Mesenchymal stem cell (in vitro differentiated cells and primary cell): ENCODE data around the gene MAT1A.
A peak's percentile ranks its signal among the peaks of the same experiment; 100 is the strongest.

ENCODE experiments used
- DNase-seq: peaks from one replicate; pipeline ENCODE4 v3.0.0-alpha.2; 2013
- H2AFZ ChIP-seq: one replicate; pipeline ENCODE4 v1.6.1; 2013; ENCODE audit warnings: low read depth, mild to moderate bottlenecking, control low read depth, inconsistent platforms, low read length, moderate library complexity
- H2AK5ac ChIP-seq: 2 replicates; pipeline ENCODE4 v1.6.1; 2013; ENCODE audit warnings: low read length, moderate library complexity, mild to moderate bottlenecking, inconsistent platforms; ENCODE audit not compliant: severe bottlenecking
- H2BK120ac ChIP-seq: one replicate; pipeline ENCODE4 v1.6.1; 2013; ENCODE audit warnings: low read depth, mild to moderate bottlenecking, inconsistent platforms, low read length, moderate library complexity
- H2BK12ac ChIP-seq, 2 experiments: one replicate each; pipeline ENCODE4 v1.6.1; 2013; ENCODE audit warnings: inconsistent platforms in 2 of 2, low read length in 2 of 2, mild to moderate bottlenecking in 2 of 2, moderate library complexity in 2 of 2, control low read depth in 1 of 2
- H2BK15ac ChIP-seq: one replicate; pipeline ENCODE4 v1.6.1; 2013; ENCODE audit warnings: mild to moderate bottlenecking, low read depth, inconsistent platforms; ENCODE audit not compliant: poor library complexity, severe bottlenecking
- H2BK5ac ChIP-seq: 2 replicates; pipeline ENCODE4 v1.6.1; 2013; ENCODE audit warnings: low read depth, mild to moderate bottlenecking, low read length, control low read depth, inconsistent platforms; ENCODE audit not compliant: poor library complexity, severe bottlenecking
- H3K14ac ChIP-seq, 2 experiments: one replicate each; pipeline ENCODE4 v1.6.1; 2013; ENCODE audit warnings: inconsistent platforms in 2 of 2, low read length in 2 of 2, control low read depth in 1 of 2, mild to moderate bottlenecking in 1 of 2, moderate library complexity in 1 of 2
- H3K18ac ChIP-seq, 2 experiments: one replicate each; pipeline ENCODE4 v1.6.1; 2013; ENCODE audit warnings: inconsistent platforms in 2 of 2, low read length in 2 of 2, control low read depth in 1 of 2, low read depth in 1 of 2, mild to moderate bottlenecking in 1 of 2
- H3K23ac ChIP-seq, 2 experiments: one replicate each; pipeline ENCODE4 v1.6.1; 2013; ENCODE audit warnings: inconsistent platforms in 2 of 2, low read length in 2 of 2, mild to moderate bottlenecking in 2 of 2, moderate library complexity in 2 of 2, control low read depth in 1 of 2
- H3K27ac ChIP-seq: 2 replicates; pipeline ENCODE4 v1.5.1; 2013; ENCODE audit warnings: mild to moderate bottlenecking, moderate library complexity, low read length, control low read depth, inconsistent platforms; ENCODE audit not compliant: poor library complexity, severe bottlenecking
- H3K27me3 ChIP-seq, 2 experiments: 2 replicates each; pipeline versions ENCODE4 v1.6.1 to v1.7.0; 2013; ENCODE audit warnings: low read length in 2 of 2, mild to moderate bottlenecking in 2 of 2, moderate library complexity in 2 of 2, control low read depth in 1 of 2, inconsistent platforms in 1 of 2; ENCODE audit not compliant: control insufficient read depth in 1 of 2, insufficient read depth in 1 of 2
- H3K36me3 ChIP-seq, 2 experiments: 2 replicates each; pipeline versions ENCODE4 v1.6.1 to v1.7.0; 2013; ENCODE audit warnings: low read length in 2 of 2, control low read depth in 1 of 2, inconsistent platforms in 1 of 2, low read depth in 1 of 2, mild to moderate bottlenecking in 1 of 2; ENCODE audit not compliant: insufficient read depth in 2 of 2, control insufficient read depth in 1 of 2
- H3K4ac ChIP-seq, 2 experiments: one replicate each; pipeline ENCODE4 v1.6.1; 2013; ENCODE audit warnings: inconsistent platforms in 2 of 2, low read length in 2 of 2, mild to moderate bottlenecking in 2 of 2, moderate library complexity in 2 of 2, control low read depth in 1 of 2, low read depth in 1 of 2
- H3K4me1 ChIP-seq: 2 replicates; pipeline ENCODE4 v1.6.1; 2013; ENCODE audit warnings: low read depth, low read length, control low read depth; ENCODE audit not compliant: control insufficient read depth, insufficient read depth
- H3K4me2 ChIP-seq: 2 replicates; pipeline ENCODE4 v1.6.1; 2013; ENCODE audit warnings: low read length, mild to moderate bottlenecking, inconsistent platforms; ENCODE audit not compliant: poor library complexity, severe bottlenecking
- H3K4me3 ChIP-seq, 2 experiments: 2 replicates each; pipeline versions ENCODE4 v1.5.1 to v1.7.0; 2013; ENCODE audit warnings: low read length in 2 of 2, mild to moderate bottlenecking in 2 of 2, control low read depth in 1 of 2, low read depth in 1 of 2; ENCODE audit not compliant: insufficient read depth in 1 of 2
- H3K79me1 ChIP-seq: replicated peaks from 2 replicates; pipeline ENCODE4 v1.6.1; 2013; ENCODE audit warnings: mild to moderate bottlenecking, control low read depth, low read length, inconsistent platforms; ENCODE audit not compliant: poor library complexity, severe bottlenecking
- H3K9ac ChIP-seq: 2 replicates; pipeline ENCODE4 v1.7.0; 2013; ENCODE audit warnings: mild to moderate bottlenecking, low read length, moderate library complexity
- H3K9me3 ChIP-seq: 2 replicates; pipeline ENCODE4 v1.7.0; 2013; ENCODE audit warnings: mild to moderate bottlenecking, low read length; ENCODE audit not compliant: control insufficient read depth
- H4K8ac ChIP-seq: one replicate; pipeline ENCODE4 v1.6.1; 2013; ENCODE audit warnings: inconsistent platforms, mild to moderate bottlenecking, low read length, moderate library complexity
- H4K91ac ChIP-seq: one replicate; pipeline ENCODE4 v1.6.1; 2013; ENCODE audit warnings: mild to moderate bottlenecking, low read length, inconsistent platforms
- WGBS: methylation state at CpG from one replicate; pipeline ENCODE4 v1.1.7; 2013; ENCODE audit warnings: mixed read lengths; 5-methylcytosine and 5-hydroxymethylcytosine counted together

The MAT1A gene

DNA sequence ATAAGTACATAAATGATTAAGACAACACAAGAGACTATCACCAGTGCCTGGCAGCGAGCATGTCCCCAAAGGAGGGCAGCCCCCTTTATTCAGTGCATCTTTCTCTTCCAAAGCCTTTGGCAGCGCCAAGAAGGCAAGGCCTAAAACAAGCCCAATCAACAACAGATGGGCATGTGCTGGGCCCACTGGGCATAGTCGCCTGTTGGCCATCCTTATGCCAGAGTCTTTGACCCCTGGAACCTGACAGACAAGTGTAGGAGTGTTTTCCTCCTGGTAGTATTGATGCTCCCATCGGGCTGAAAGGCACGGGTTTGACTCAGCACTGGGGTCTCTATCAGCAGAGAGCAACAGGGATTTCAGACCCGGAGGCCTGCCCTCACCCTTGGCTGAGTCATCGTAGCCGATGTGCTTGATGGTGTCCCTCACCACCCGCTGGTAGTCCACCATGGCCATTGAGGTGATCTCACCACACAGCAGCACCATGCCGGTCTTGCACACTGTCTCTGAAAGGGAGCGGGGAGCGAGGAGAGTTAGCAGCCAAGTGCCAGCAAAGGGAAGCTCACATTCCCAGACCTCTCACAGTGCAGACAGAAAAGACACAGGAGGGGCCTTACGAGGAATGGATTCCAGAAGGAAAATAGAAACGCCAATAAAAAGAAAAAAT lies 5.8 kb downstream of the MAT1A start:
- 89% methylated on average over 14 of the region's 14 CpGs for WGBS
- no peak overlapping the region for H2BK120ac ChIP-seq
- H4K91ac ChIP-seq, result no peak overlapping the region
- H2AFZ ChIP-seq, result no peak overlapping the region
- H3K14ac ChIP-seq, result no peak overlapping the region
- H3K9ac ChIP-seq, result no peak overlapping the region
- peaks cover 25 to 52% of the 10 kb centered on the region in 2 experiments for H3K27me3 ChIP-seq
- H3K4me1 ChIP-seq, result no peaks in the 10 kb centered on the region
- no peak overlapping the region for H4K8ac ChIP-seq
- H3K36me3 ChIP-seq, result no peaks in the 10 kb centered on the region
- peaks cover 2% of the 10 kb centered on the region for H3K9me3 ChIP-seq
- no peak overlapping the region for H3K18ac ChIP-seq
- no peak overlapping the region for H2BK15ac ChIP-seq
- no peak overlapping the region for H3K27ac ChIP-seq
- no peak overlapping the region for H2BK12ac ChIP-seq
- H3K4ac ChIP-seq, result no peak overlapping the region
- H2BK5ac ChIP-seq, result no peak overlapping the region
- H3K23ac ChIP-seq, result no peak overlapping the region
- no peak overlapping the region for H2AK5ac ChIP-seq
- no peak overlapping the region for H3K4me2 ChIP-seq
- H3K4me3 ChIP-seq, result no peak overlapping the region
- no peaks in the 10 kb centered on the region for H3K79me1 ChIP-seq
- DNase-seq, result no peak

DNA sequence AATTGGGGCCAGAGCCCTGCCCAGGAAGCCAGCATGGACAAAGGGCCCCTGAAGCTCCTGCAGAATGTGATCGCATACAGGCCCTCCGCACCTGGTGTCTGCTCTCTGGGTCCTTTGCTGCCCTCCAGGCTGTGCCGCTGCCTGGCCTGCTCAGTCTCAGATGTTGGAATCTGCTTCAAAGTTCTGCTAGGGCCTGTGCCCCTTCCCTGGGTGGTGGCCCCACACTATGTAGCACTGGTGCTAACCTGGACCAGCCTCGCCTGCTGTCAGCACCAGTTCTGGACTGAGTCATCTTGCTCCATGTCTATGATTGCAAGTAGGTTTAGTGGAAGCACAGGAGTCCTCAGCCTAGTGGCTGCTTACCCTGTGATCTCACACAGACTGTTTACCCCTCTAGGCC lies 6.3 kb downstream of the MAT1A start:
- Histone ChIP-seq H3K79me1 (no peaks in the 10 kb centered on the region), H3K36me3 (no peaks in the 10 kb centered on the region), H2BK120ac (no peak overlapping the region), H3K9me3 (peaks cover 2% of the 10 kb centered on the region), H2BK5ac (no peak overlapping the region), H2AK5ac (no peak overlapping the region), H3K27ac (no peak overlapping the region), H2BK12ac (no peak overlapping the region), H3K4me2 (no peak overlapping the region), H3K9ac (no peak overlapping the region), H3K4me3 (no peak overlapping the region), H4K91ac (no peak overlapping the region), H2BK15ac (no peak overlapping the region), H3K14ac (no peak overlapping the region), H3K4ac (no peak overlapping the region), H4K8ac (no peak overlapping the region), H3K27me3 (peaks cover 25 to 57% of the 10 kb centered on the region in 2 experiments), H3K18ac (no peak overlapping the region), H2AFZ (no peak overlapping the region), H3K23ac (no peak overlapping the region), H3K4me1 (no peaks in the 10 kb centered on the region)
- DNase-seq, result no peak
- WGBS, result 92% methylated on average over 4 of the region's 4 CpGs

DNA sequence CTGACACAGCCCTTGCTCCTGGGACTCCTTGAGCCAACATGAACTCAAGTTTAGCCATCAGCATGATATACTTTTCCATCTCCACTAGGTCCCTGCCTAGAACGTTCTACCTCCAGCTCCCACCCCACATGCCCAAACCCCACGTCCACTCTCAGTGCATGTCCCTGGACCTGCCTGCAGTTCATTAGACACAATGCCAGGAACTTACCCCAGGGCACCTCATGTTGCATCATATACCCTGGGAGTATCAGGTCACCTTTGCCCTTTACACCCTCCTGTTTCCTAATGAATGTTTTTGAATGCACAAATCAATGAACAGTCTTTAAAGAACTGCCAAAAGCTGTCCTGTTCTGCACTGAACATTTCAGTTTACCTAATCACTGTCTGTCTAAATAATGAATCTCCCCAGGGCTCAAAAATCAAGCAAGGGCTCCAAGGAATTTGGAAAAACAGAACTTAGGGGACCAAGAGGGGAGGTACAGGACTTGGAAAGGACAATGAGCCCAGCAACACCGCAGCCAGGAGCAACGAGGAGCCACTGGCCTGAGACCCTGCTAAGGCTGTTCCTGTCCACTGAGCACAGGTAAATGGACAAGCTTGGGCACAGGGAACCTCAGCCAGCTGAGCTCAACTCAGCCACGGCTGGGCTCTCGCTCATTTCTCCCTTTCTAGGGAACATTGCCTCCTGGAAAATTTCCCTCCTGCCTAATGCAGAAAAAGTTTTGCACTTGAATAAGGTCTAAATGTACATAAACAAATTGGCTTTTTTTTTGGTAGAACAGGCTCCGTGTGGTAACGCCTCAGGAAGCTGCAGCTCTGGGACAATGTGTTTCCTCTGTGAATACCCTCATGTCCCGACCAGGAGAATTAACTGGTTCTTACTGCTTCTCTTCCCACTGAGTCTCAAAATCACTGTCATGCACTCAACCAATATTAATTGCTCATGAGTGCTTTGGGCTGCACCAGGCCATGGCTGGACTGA lies 7.4 kb downstream of the MAT1A start:
- WGBS, result 76% methylated on average over 7 of the region's 9 CpGs
- no peak overlapping the region for H3K4me3 ChIP-seq

DNA sequence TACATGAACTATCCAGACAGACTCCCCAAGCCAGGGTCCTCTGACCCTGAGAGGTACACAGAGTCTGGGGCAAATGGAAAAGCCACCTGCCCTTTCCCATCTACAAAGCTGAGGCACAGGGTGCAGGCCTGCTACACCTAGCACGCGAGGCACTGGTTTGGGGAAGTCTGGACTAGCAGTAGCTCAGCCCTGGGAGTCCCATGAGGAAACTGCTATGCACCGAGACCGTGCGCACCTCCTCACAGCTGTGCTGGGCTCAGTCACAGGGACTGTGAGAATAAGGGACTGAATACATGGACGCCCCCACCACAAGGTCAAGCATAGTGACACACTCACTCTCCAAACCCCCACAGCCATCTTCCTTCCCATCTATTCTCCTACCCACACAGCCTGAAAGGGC lies 8.2 kb downstream of the MAT1A start:
- Histone ChIP-seq H3K4me2 (no peak overlapping the region), H3K4ac (no peak overlapping the region), H2AK5ac (no peak overlapping the region), H3K18ac (no peak overlapping the region), H3K79me1 (no peaks in the 10 kb centered on the region), H2AFZ (no peak overlapping the region), H2BK5ac (no peak overlapping the region), H3K27me3 (peaks cover 18 to 66% of the 10 kb centered on the region in 2 experiments), H3K27ac (no peak overlapping the region), H2BK12ac (no peak overlapping the region), H3K14ac (peak overlapping the region in 1 of 2 experiments; percentile 7), H3K4me3 (peak overlapping the region in 1 of 2 experiments; percentile 9), H4K91ac (no peak overlapping the region), H3K23ac (no peak overlapping the region), H3K4me1 (no peaks in the 10 kb centered on the region), H2BK120ac (no peak overlapping the region), H3K36me3 (no peaks in the 10 kb centered on the region), H3K9ac (no peak overlapping the region), H2BK15ac (no peak overlapping the region), H4K8ac (no peak overlapping the region), H3K9me3 (peaks cover under 1% of the 10 kb centered on the region)
- no peak for DNase-seq
- WGBS, result 84% methylated on average over 6 of the region's 6 CpGs

More for the DNA sequence above, 7.4 kb downstream of the MAT1A start:
- H3K18ac ChIP-seq, result no peak overlapping the region
- no peaks in the 10 kb centered on the region for H3K36me3 ChIP-seq
- peaks cover 2% of the 10 kb centered on the region for H3K9me3 ChIP-seq
- no peaks in the 10 kb centered on the region for H3K79me1 ChIP-seq
- H3K27me3 ChIP-seq, result peaks cover 21 to 60% of the 10 kb centered on the region in 2 experiments
- H3K4me2 ChIP-seq, result no peak overlapping the region
- no peak overlapping the region for H3K9ac ChIP-seq
- no peak overlapping the region for H2AK5ac ChIP-seq
- no peak overlapping the region for H3K14ac ChIP-seq
- H2BK12ac ChIP-seq, result no peak overlapping the region
- H3K4me1 ChIP-seq, result no peaks in the 10 kb centered on the region
- H2BK5ac ChIP-seq, result no peak overlapping the region
- H3K27ac ChIP-seq, result no peak overlapping the region
- H2BK15ac ChIP-seq, result no peak overlapping the region
- H4K8ac ChIP-seq, result no peak overlapping the region
- H4K91ac ChIP-seq, result no peak overlapping the region
- H2AFZ ChIP-seq, result no peak overlapping the region
- H3K23ac ChIP-seq, result no peak overlapping the region
- H2BK120ac ChIP-seq, result no peak overlapping the region
- no peak for DNase-seq
- no peak overlapping the region for H3K4ac ChIP-seq
